ENCODE results near the gene ZNF512B.
"Not testable (repeated sequence)": the region's sequence is repeated elsewhere in the genome, so short reads cannot be mapped to it uniquely, and the experiment has no call there.

Gene ZNF512B

GRCh38 chr20:63966944-63967322 is 2.8 kb downstream of the ZNF512B start:
- DNase-seq (ENCODE audit: insufficient read length), result no peak
- TF ChIP-seq POLR2A (IDR thresholded peaks at IDR 0.05; ENCODE audit: low read depth, low read length), result no peak
- no peak for TF ChIP-seq POLR2AphosphoS5 (IDR thresholded peaks at IDR 0.05; ENCODE audit: low read depth, low read length)
- no peak for TF ChIP-seq TAF1 (IDR thresholded peaks at IDR 0.05; ENCODE audit: borderline replicate concordance, low read depth, low read length)
- FAIRE-seq, result no peak

- FAIRE-seq, result no peak
- TF ChIP-seq POLR2AphosphoS5 (IDR thresholded peaks at IDR 0.05; ENCODE audit: low read depth, low read length), result no peak
- no peak for TF ChIP-seq POLR2A (IDR thresholded peaks at IDR 0.05; ENCODE audit: low read depth, low read length)
- no peak for TF ChIP-seq TAF1 (IDR thresholded peaks at IDR 0.05; ENCODE audit: borderline replicate concordance, low read depth, low read length)
- no peak for DNase-seq (ENCODE audit: insufficient read length)
Measured at GRCh38 chr20:63966172-63966943, 3.4 kb downstream of the ZNF512B start.

- no peak for FAIRE-seq
- TF ChIP-seq TAF1 (IDR thresholded peaks at IDR 0.05; ENCODE audit: borderline replicate concordance, low read depth, low read length), result no peak
- no peak for DNase-seq (ENCODE audit: insufficient read length)
Measured at GRCh38 chr20:63964412-63964811, 5.3 kb downstream of the ZNF512B start.

- FAIRE-seq, result no peak
Measured at GRCh38 chr20:63963784-63964301, 5.9 kb downstream of the ZNF512B start.

GRCh38 chr20:63963348-63963741 is 6.4 kb downstream of the ZNF512B start:
- DNase-seq (ENCODE audit: insufficient read length) (no peak), FAIRE-seq (no peak)
- TF ChIP-seq TAF1 (IDR thresholded peaks at IDR 0.05; ENCODE audit: borderline replicate concordance, low read depth, low read length), result no peak
- TF ChIP-seq POLR2AphosphoS5 (IDR thresholded peaks at IDR 0.05; ENCODE audit: low read depth, low read length), result no peak
- TF ChIP-seq POLR2A (IDR thresholded peaks at IDR 0.05; ENCODE audit: low read depth, low read length), result no peak

More at GRCh38 chr20:63963784-63964301, 5.9 kb downstream of the ZNF512B start:
- DNase-seq (ENCODE audit: insufficient read length), result no peak
- TF ChIP-seq TAF1 (IDR thresholded peaks at IDR 0.05; ENCODE audit: borderline replicate concordance, low read depth, low read length) (no peak), POLR2A (IDR thresholded peaks at IDR 0.05; ENCODE audit: low read depth, low read length) (no peak), POLR2AphosphoS5 (IDR thresholded peaks at IDR 0.05; ENCODE audit: low read depth, low read length) (no peak)

GRCh38 chr20:63962426-63963347 is 7.0 kb downstream of the ZNF512B start:
- FAIRE-seq, result no peak
- DNase-seq (ENCODE audit: insufficient read length), result no peak
- TF ChIP-seq TAF1 (IDR thresholded peaks at IDR 0.05; ENCODE audit: borderline replicate concordance, low read depth, low read length) (no peak), POLR2A (IDR thresholded peaks at IDR 0.05; ENCODE audit: low read depth, low read length) (no peak), POLR2AphosphoS5 (IDR thresholded peaks at IDR 0.05; ENCODE audit: low read depth, low read length) (no peak)

- TF ChIP-seq POLR2AphosphoS5 (IDR thresholded peaks at IDR 0.05; ENCODE audit: low read depth, low read length) (no peak), POLR2A (IDR thresholded peaks at IDR 0.05; ENCODE audit: low read depth, low read length) (no peak), TAF1 (IDR thresholded peaks at IDR 0.05; ENCODE audit: borderline replicate concordance, low read depth, low read length) (no peak)
Measured at GRCh38 chr20:63961664-63962425, 7.9 kb downstream of the ZNF512B start.

GRCh38 chr20:63960654-63961621 is 8.8 kb downstream of the ZNF512B start:
- DNase-seq (ENCODE audit: insufficient read length); FAIRE-seq: not testable (repeated sequence)

More at GRCh38 chr20:63961664-63962425, 7.9 kb downstream of the ZNF512B start:
- no peak for DNase-seq (ENCODE audit: insufficient read length)
- no peak for FAIRE-seq

- DNase-seq (ENCODE audit: insufficient read length), result no peak
- TF ChIP-seq TAF1 (IDR thresholded peaks at IDR 0.05; ENCODE audit: borderline replicate concordance, low read depth, low read length), result no peak
- no peak for TF ChIP-seq POLR2AphosphoS5 (IDR thresholded peaks at IDR 0.05; ENCODE audit: low read depth, low read length)
- TF ChIP-seq POLR2A (IDR thresholded peaks at IDR 0.05; ENCODE audit: low read depth, low read length), result no peak
Measured at GRCh38 chr20:63959699-63960075, 10.0 kb downstream of the ZNF512B start.

GRCh38 chr20:63958964-63959698 is 10.6 kb downstream of the ZNF512B start:
- FAIRE-seq, result no peak
- TF ChIP-seq POLR2A (IDR thresholded peaks at IDR 0.05; ENCODE audit: low read depth, low read length) (no peak), POLR2AphosphoS5 (IDR thresholded peaks at IDR 0.05; ENCODE audit: low read depth, low read length) (no peak), TAF1 (IDR thresholded peaks at IDR 0.05; ENCODE audit: borderline replicate concordance, low read depth, low read length) (no peak)
- no peak for DNase-seq (ENCODE audit: insufficient read length)

More at GRCh38 chr20:63959699-63960075, 10.0 kb downstream of the ZNF512B start:
- no peak for FAIRE-seq

Measured in GM12892 (cell line).